ENCODE results near the gene KIAA0319L. TPM values are rescaled to one million over a fixed set of nuclear protein-coding genes. Genes with fewer than 3 reads are reported as not detected.

KIAA0319L gene
- 10 to 100 TPM; 27.6 to 72.1 (median 53.8) TPM for total RNA-seq

- DNase-seq = peak; percentile 87
- Histone ChIP-seq H3K4me1 (peaks cover 0 to 15% of the 10 kb centered on the region in 2 donors), H3K36me3 (no peaks in the 10 kb centered on the region), H3K27me3 (no peaks in the 10 kb centered on the region), H3K27ac (peak within 1 kb of the TSS; percentile 96 to 98), H3K4me3 (peak within 1 kb of the TSS; percentile 87 to 92), H3K9me3 (no peaks in the 10 kb centered on the region)
- peak; percentile 11 to 59 for TF ChIP-seq POLR2A (IDR thresholded peaks at IDR 0.05)
- TF ChIP-seq, protein P1, sequence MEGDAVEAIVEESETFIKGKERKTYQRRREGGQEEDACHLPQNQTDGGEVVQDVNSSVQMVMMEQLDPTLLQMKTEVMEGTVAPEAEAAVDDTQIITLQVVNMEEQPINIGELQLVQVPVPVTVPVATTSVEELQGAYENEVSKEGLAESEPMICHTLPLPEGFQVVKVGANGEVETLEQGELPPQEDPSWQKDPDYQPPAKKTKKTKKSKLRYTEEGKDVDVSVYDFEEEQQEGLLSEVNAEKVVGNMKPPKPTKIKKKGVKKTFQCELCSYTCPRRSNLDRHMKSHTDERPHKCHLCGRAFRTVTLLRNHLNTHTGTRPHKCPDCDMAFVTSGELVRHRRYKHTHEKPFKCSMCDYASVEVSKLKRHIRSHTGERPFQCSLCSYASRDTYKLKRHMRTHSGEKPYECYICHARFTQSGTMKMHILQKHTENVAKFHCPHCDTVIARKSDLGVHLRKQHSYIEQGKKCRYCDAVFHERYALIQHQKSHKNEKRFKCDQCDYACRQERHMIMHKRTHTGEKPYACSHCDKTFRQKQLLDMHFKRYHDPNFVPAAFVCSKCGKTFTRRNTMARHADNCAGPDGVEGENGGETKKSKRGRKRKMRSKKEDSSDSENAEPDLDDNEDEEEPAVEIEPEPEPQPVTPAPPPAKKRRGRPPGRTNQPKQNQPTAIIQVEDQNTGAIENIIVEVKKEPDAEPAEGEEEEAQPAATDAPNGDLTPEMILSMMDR (IDR thresholded peaks at IDR 0.05) = no peak
- intact Hi-C loops (cut with DNase I; ENCODE audit: low total_unique reads) = no loop called here
These were observed at the start of gene KIAA0319L for GRCh38 chr1:35557118-35557610. Gene KIAA0319L, minus strand, starts transcription at chr1:35557403. Its CDS starts 2,912 bp downstream, at chr1:35554491.

DNA sequence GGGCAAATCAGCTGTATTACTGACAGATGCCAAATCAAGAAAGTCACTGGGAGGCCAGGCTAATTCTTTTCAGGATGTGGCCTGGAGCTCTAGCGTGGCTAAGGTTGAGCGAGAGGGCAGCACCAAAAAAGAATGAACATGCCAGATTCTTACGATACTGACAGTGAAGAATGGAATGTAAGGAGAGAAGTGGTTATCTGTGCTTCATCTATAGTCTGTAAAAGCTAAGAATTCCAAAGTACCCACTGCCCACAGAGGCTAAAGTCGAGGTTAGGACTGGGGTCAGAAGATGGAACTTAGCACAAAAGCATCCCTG, 48.6 kb upstream of the KIAA0319L start:
- no peaks in the 10 kb centered on the region for H3K4me1 ChIP-seq
- no peak for DNase-seq
- TF ChIP-seq POLR2A (IDR thresholded peaks at IDR 0.05) = no peak
- TF ChIP-seq, protein P1 (IDR thresholded peaks at IDR 0.05) = no peak
- intact Hi-C loops (cut with DNase I; ENCODE audit: low total_unique reads) = no loop called here
- H3K27me3 ChIP-seq = no peaks in the 10 kb centered on the region
- H3K4me3 ChIP-seq = no peak overlapping the region
- H3K36me3 ChIP-seq = no peaks in the 10 kb centered on the region
- no peak overlapping the region for H3K27ac ChIP-seq
- no peaks in the 10 kb centered on the region for H3K9me3 ChIP-seq

- no peaks in the 10 kb centered on the region for H3K9me3 ChIP-seq
- no peaks in the 10 kb centered on the region for H3K4me1 ChIP-seq
- intact Hi-C loops (cut with DNase I; ENCODE audit: low total_unique reads) = no loop called here
- H3K27ac ChIP-seq = no peak overlapping the region
- H3K27me3 ChIP-seq = no peaks in the 10 kb centered on the region
- H3K4me3 ChIP-seq = no peak overlapping the region
- TF ChIP-seq POLR2A (IDR thresholded peaks at IDR 0.05) = no peak
- TF ChIP-seq, protein P1 (IDR thresholded peaks at IDR 0.05) = no peak
- DNase-seq = no peak
- no peaks in the 10 kb centered on the region for H3K36me3 ChIP-seq
These were observed 48.1 kb upstream of the KIAA0319L start for GRCh38 chr1:35605071-35605866.

DNA sequence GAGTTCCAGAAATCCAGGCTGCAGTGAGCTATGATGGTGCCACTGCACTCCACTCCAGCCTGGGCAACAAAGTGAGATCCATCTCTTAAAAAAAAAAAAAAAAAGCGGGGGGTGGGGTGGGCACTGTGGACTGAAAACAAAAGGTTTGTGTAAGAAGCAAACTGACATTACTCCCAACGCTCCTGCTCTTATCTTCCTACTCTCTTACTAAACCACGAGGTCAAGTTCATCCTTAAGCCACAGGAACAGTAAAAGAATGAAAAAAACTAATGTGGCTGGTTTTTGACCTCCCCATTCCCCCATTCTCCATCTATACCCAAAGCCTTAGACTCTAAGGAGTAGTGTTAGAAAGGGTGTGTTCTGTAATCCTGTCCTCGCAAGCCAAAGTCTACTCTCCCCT, 46.7 kb upstream of the KIAA0319L start:
- intact Hi-C loops (cut with DNase I; ENCODE audit: low total_unique reads) = no loop called here

GRCh38 chr1:35603468-35603867, 46.3 kb upstream of the KIAA0319L start:
- Histone ChIP-seq H3K9me3 (no peaks in the 10 kb centered on the region), H3K27ac (no peak overlapping the region), H3K27me3 (no peaks in the 10 kb centered on the region), H3K36me3 (no peaks in the 10 kb centered on the region), H3K4me3 (no peak overlapping the region), H3K4me1 (no peaks in the 10 kb centered on the region)
- TF ChIP-seq, protein P1 (IDR thresholded peaks at IDR 0.05) = no peak
- TF ChIP-seq POLR2A (IDR thresholded peaks at IDR 0.05) = no peak
- intact Hi-C loops (cut with DNase I; ENCODE audit: low total_unique reads) = no loop called here
- DNase-seq = no peak

More for the DNA sequence above, 46.7 kb upstream of the KIAA0319L start:
- Histone ChIP-seq H3K4me3 (no peak overlapping the region), H3K27me3 (no peaks in the 10 kb centered on the region), H3K27ac (no peak overlapping the region), H3K9me3 (no peaks in the 10 kb centered on the region), H3K4me1 (no peaks in the 10 kb centered on the region), H3K36me3 (no peaks in the 10 kb centered on the region)
- TF ChIP-seq POLR2A (IDR thresholded peaks at IDR 0.05) = no peak
- TF ChIP-seq, protein P1 (IDR thresholded peaks at IDR 0.05) = no peak
- no peak for DNase-seq

Measured in uterus (tissue), 4 donors.